Myocyte (in vitro differentiated cells): Measurements from ENCODE around the gene CHFR. TPM values are rescaled to one million over a fixed set of nuclear protein-coding genes. Genes with fewer than 3 reads are reported as not detected.
"Not testable (repeated sequence)": the region's sequence is repeated elsewhere in the genome, so short reads cannot be mapped to it uniquely, and the experiment has no call there.

ENCODE experiments used
- DNase-seq: peaks from one replicate; pipeline ENCODE4 v3.0.0-alpha.2; 2012; ENCODE audit warnings: low read depth
- total RNA-seq: library from RNA; depleted of rRNA; stranded (reverse); fragments of >200 nt; gene quantifications from 2 replicates; pipeline ENCODE4 v1.2.3, GENCODE V29; 2014

The CHFR gene
- total RNA-seq, 1 donor from 2014 or later, result 26.6 TPM

- DNase-seq, result no peak
Measured at GRCh38 chr12:132814232-132814631, 73.2 kb downstream of the CHFR start.

GRCh38 chr12:132813443-132813842, 74.0 kb downstream of the CHFR start:
- no peak for DNase-seq

- peak; percentile 27 for DNase-seq
Measured at GRCh38 chr12:132812631-132813305, 74.6 kb downstream of the CHFR start.

GRCh38 chr12:132809391-132809790, 78.0 kb downstream of the CHFR start:
- peak; percentile 22 for DNase-seq

GRCh38 chr12:132807295-132808092, 79.9 kb downstream of the CHFR start:
- DNase-seq, result no peak

GRCh38 chr12:132806857-132807256, 80.5 kb downstream of the CHFR start:
- no peak for DNase-seq

GRCh38 chr12:132804426-132804861, 83.0 kb downstream of the CHFR start:
- no peak for DNase-seq

GRCh38 chr12:132803888-132804287, 83.5 kb downstream of the CHFR start:
- DNase-seq, result no peak

- DNase-seq, result no peak
Measured at GRCh38 chr12:132803125-132803524, 84.3 kb downstream of the CHFR start.

- DNase-seq, result no peak
Measured at GRCh38 chr12:132801741-132802140, 85.7 kb downstream of the CHFR start.

GRCh38 chr12:132798836-132799235, 88.6 kb downstream of the CHFR start:
- DNase-seq, result no peak

GRCh38 chr12:132797820-132798570, 89.4 kb downstream of the CHFR start:
- no peak for DNase-seq

- DNase-seq, result no peak
Measured at GRCh38 chr12:132795847-132796246, 91.6 kb downstream of the CHFR start.

GRCh38 chr12:132791940-132792339, 95.5 kb downstream of the CHFR start:
- DNase-seq, result not testable (repeated sequence)

GRCh38 chr12:132789099-132789471, 98.3 kb downstream of the CHFR start:
- DNase-seq, result no peak

GRCh38 chr12:132788375-132789098, 98.9 kb downstream of the CHFR start:
- no peak for DNase-seq

GRCh38 chr12:132787877-132788276, 99.5 kb downstream of the CHFR start:
- no peak for DNase-seq

GRCh38 chr12:132786192-132786591, 101.2 kb downstream of the CHFR start:
- DNase-seq, result no peak

- DNase-seq, result no peak
Measured at GRCh38 chr12:132784580-132784979, 102.8 kb downstream of the CHFR start.

- no peak for DNase-seq
Measured at GRCh38 chr12:132783917-132784531, 103.4 kb downstream of the CHFR start.
